ENCODE measurements around the gene OR52E2.

Gene OR52E2

GRCh38 chr11:5046754-5047330 lies 12.6 kb downstream of the OR52E2 start:
- TF ChIP-seq, protein P1, sequence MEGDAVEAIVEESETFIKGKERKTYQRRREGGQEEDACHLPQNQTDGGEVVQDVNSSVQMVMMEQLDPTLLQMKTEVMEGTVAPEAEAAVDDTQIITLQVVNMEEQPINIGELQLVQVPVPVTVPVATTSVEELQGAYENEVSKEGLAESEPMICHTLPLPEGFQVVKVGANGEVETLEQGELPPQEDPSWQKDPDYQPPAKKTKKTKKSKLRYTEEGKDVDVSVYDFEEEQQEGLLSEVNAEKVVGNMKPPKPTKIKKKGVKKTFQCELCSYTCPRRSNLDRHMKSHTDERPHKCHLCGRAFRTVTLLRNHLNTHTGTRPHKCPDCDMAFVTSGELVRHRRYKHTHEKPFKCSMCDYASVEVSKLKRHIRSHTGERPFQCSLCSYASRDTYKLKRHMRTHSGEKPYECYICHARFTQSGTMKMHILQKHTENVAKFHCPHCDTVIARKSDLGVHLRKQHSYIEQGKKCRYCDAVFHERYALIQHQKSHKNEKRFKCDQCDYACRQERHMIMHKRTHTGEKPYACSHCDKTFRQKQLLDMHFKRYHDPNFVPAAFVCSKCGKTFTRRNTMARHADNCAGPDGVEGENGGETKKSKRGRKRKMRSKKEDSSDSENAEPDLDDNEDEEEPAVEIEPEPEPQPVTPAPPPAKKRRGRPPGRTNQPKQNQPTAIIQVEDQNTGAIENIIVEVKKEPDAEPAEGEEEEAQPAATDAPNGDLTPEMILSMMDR (conservative IDR thresholded peaks at IDR 0.05; ENCODE audit: low read depth), result no peak

DNA sequence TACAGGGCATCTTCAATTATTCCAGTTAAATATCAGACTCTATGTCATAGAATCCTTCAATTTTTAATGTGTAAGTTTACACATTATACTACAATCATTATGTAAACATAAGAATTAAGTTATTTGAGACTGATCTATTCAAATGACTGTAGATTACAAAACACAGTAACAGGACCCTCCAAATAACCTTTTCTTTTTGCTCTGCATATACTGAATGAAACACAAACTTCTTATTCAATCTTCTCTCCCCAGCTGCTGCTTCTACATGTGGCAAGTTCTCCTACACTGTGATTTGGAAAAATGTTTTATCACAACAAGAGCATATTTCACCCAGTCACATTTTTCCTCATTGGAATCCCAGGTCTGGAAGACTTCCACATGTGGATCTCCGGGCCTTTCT lies 13.2 kb downstream of the OR52E2 start, which contains the start of gene OR52J3:
Gene OR52J3 (plus strand): TSS at position 301 of the 400 bp plus-strand sequence. CDS start 0 bp downstream, at position 301.
- POLR2A ChIA-PET (ENCODE audit: low non-redundant PET), result no interaction called here
- H3K27ac ChIP-seq, result no peak within 1 kb of the TSS
- TF ChIP-seq, protein P1 (conservative IDR thresholded peaks at IDR 0.05; ENCODE audit: low read depth), result no peak
- DNase-seq (ENCODE audit: low spot score), result no peak
- CTCF ChIA-PET, result no interaction called here

More at GRCh38 chr11:5046754-5047330, 12.6 kb downstream of the OR52E2 start:
- POLR2A ChIA-PET (ENCODE audit: low non-redundant PET), result no interaction called here
- no peak for DNase-seq (ENCODE audit: low spot score)
- CTCF ChIA-PET, result no interaction called here
- no peak overlapping the region for H3K27ac ChIP-seq

- DNase-seq (ENCODE audit: low spot score), result no peak
- CTCF ChIA-PET, result no interaction called here
- POLR2A ChIA-PET (ENCODE audit: low non-redundant PET), result no interaction called here
Measured at GRCh38 chr11:5043380-5043779, 16.0 kb downstream of the OR52E2 start.

GRCh38 chr11:5042091-5042490 lies 17.3 kb downstream of the OR52E2 start:
- DNase-seq (ENCODE audit: low spot score), result no peak
- ChIA-PET CTCF (no interaction called here), POLR2A (ENCODE audit: low non-redundant PET) (no interaction called here)
- TF ChIP-seq, protein P1 (conservative IDR thresholded peaks at IDR 0.05; ENCODE audit: low read depth), result no peak
- no peak overlapping the region for H3K27ac ChIP-seq

More at GRCh38 chr11:5043380-5043779, 16.0 kb downstream of the OR52E2 start:
- TF ChIP-seq, protein P1 (conservative IDR thresholded peaks at IDR 0.05; ENCODE audit: low read depth), result no peak
- H3K27ac ChIP-seq, result no peak overlapping the region

- no peak for DNase-seq (ENCODE audit: low spot score)
- POLR2A ChIA-PET (ENCODE audit: low non-redundant PET), result no interaction called here
- H3K27ac ChIP-seq, result no peak overlapping the region
- TF ChIP-seq, protein P1 (conservative IDR thresholded peaks at IDR 0.05; ENCODE audit: low read depth), result no peak
- CTCF ChIA-PET, result interaction anchor here (0.7 kb wide), 1 partner anchor 1275 kb away, joined by 3 read pairs; no protein-coding TSS in a partner anchor
Measured at GRCh38 chr11:5040876-5041275, 18.6 kb downstream of the OR52E2 start.

GRCh38 chr11:5038341-5038740 lies 21.1 kb downstream of the OR52E2 start:
- H3K27ac ChIP-seq, result no peak overlapping the region
- CTCF ChIA-PET, result no interaction called here
- POLR2A ChIA-PET (ENCODE audit: low non-redundant PET), result no interaction called here
- TF ChIP-seq, protein P1 (conservative IDR thresholded peaks at IDR 0.05; ENCODE audit: low read depth), result no peak
- no peak for DNase-seq (ENCODE audit: low spot score)
